ENCODE measurements around the gene RBM42. TPM values are rescaled to one million over a fixed set of nuclear protein-coding genes. Genes with fewer than 3 reads are reported as not detected.

The RBM42 gene
- total RNA-seq, 3 donors from 2014 or later = 136 to 153 (median 139) TPM

GRCh38 chr19:35637165-35637564 is 8.3 kb downstream of the RBM42 start:
- no peaks in the 10 kb centered on the region for H3K9me3 Mint-ChIP-seq
- no peak for ATAC-seq
- peaks cover 8% of the 10 kb centered on the region for H3K4me1 Mint-ChIP-seq (ENCODE audit: low read depth)
- H3K36me3 Mint-ChIP-seq (ENCODE audit: insufficient read depth) = peaks cover 20% of the 10 kb centered on the region
- H3K4me3 Mint-ChIP-seq = no peak overlapping the region
- no peak for DNase-seq
- no peaks in the 10 kb centered on the region for H3K27me3 Mint-ChIP-seq (ENCODE audit: low read depth)

- ATAC-seq = no peak
- no peaks in the 10 kb centered on the region for H3K9me3 Mint-ChIP-seq
- no peaks in the 10 kb centered on the region for H3K27me3 Mint-ChIP-seq (ENCODE audit: low read depth)
- no peak overlapping the region for H3K4me3 Mint-ChIP-seq
- DNase-seq = no peak
- H3K4me1 Mint-ChIP-seq (ENCODE audit: low read depth) = peaks cover 10% of the 10 kb centered on the region
- H3K36me3 Mint-ChIP-seq (ENCODE audit: insufficient read depth) = peaks cover 16% of the 10 kb centered on the region
Measured at GRCh38 chr19:35639321-35639639, 10.4 kb downstream of the RBM42 start.

GRCh38 chr19:35639863-35640262 is 11.0 kb downstream of the RBM42 start:
- Mint-ChIP-seq H3K4me1 (ENCODE audit: low read depth) (peaks cover 16% of the 10 kb centered on the region), H3K27me3 (ENCODE audit: low read depth) (no peaks in the 10 kb centered on the region), H3K36me3 (ENCODE audit: insufficient read depth) (peaks cover 16% of the 10 kb centered on the region), H3K4me3 (no peak overlapping the region), H3K9me3 (no peaks in the 10 kb centered on the region)
- DNase-seq = no peak
- no peak for ATAC-seq

GRCh38 chr19:35641515-35642151 is 12.8 kb downstream of the RBM42 start, which contains the start of gene ETV2:
Gene ETV2 (plus strand): TSS chr19:35641745. CDS start chr19:35642461, 716 bp downstream.
- H3K4me3 Mint-ChIP-seq = peak within 1 kb of the TSS; percentile 38
- DNase-seq (peak; percentile 47), ATAC-seq (no peak)
- H3K4me1 Mint-ChIP-seq (ENCODE audit: low read depth) = peaks cover 23% of the 10 kb centered on the region
- H3K9me3 Mint-ChIP-seq = no peaks in the 10 kb centered on the region
- no peaks in the 10 kb centered on the region for H3K27me3 Mint-ChIP-seq (ENCODE audit: low read depth)
- H3K36me3 Mint-ChIP-seq (ENCODE audit: insufficient read depth) = peaks cover 9% of the 10 kb centered on the region

GRCh38 chr19:35642312-35642711 is 13.5 kb downstream of the RBM42 start:
- H3K4me3 Mint-ChIP-seq = peak overlapping the region; percentile 37
- ATAC-seq = no peak
- no peaks in the 10 kb centered on the region for H3K27me3 Mint-ChIP-seq (ENCODE audit: low read depth)
- H3K4me1 Mint-ChIP-seq (ENCODE audit: low read depth) = peaks cover 24% of the 10 kb centered on the region
- peaks cover 3% of the 10 kb centered on the region for H3K36me3 Mint-ChIP-seq (ENCODE audit: insufficient read depth)
- no peak for DNase-seq
- H3K9me3 Mint-ChIP-seq = no peaks in the 10 kb centered on the region

GRCh38 chr19:35642798-35643254 is 14.0 kb downstream of the RBM42 start:
- H3K27me3 Mint-ChIP-seq (ENCODE audit: low read depth) = no peaks in the 10 kb centered on the region
- no peak for DNase-seq
- no peak for ATAC-seq
- peak overlapping the region; percentile 79 for H3K4me3 Mint-ChIP-seq
- peaks cover under 1% of the 10 kb centered on the region for H3K36me3 Mint-ChIP-seq (ENCODE audit: insufficient read depth)
- H3K9me3 Mint-ChIP-seq = no peaks in the 10 kb centered on the region
- peaks cover 24% of the 10 kb centered on the region for H3K4me1 Mint-ChIP-seq (ENCODE audit: low read depth)

GRCh38 chr19:35643255-35644205 is 14.7 kb downstream of the RBM42 start:
- no peaks in the 10 kb centered on the region for H3K9me3 Mint-ChIP-seq
- ATAC-seq = peak; percentile 42 to 44
- H3K4me1 Mint-ChIP-seq (ENCODE audit: low read depth) = peaks cover 28% of the 10 kb centered on the region
- H3K36me3 Mint-ChIP-seq (ENCODE audit: insufficient read depth) = peaks cover 4% of the 10 kb centered on the region
- H3K4me3 Mint-ChIP-seq = peak overlapping the region; percentile 79
- H3K27me3 Mint-ChIP-seq (ENCODE audit: low read depth) = no peaks in the 10 kb centered on the region
- DNase-seq = peak; percentile 70

- Mint-ChIP-seq H3K27me3 (ENCODE audit: low read depth) (no peaks in the 10 kb centered on the region), H3K9me3 (no peaks in the 10 kb centered on the region), H3K36me3 (ENCODE audit: insufficient read depth) (peaks cover 4% of the 10 kb centered on the region), H3K4me1 (ENCODE audit: low read depth) (peaks cover 35% of the 10 kb centered on the region), H3K4me3 (peak overlapping the region; percentile 79)
- DNase-seq = peak; percentile 89
- peak; percentile 83 to 85 for ATAC-seq
Measured at GRCh38 chr19:35644206-35644986, 15.6 kb downstream of the RBM42 start.

GRCh38 chr19:35644987-35645679 is 16.3 kb downstream of the RBM42 start:
- H3K9me3 Mint-ChIP-seq = no peaks in the 10 kb centered on the region
- peak; percentile 75 for DNase-seq
- H3K36me3 Mint-ChIP-seq (ENCODE audit: insufficient read depth) = peaks cover 4% of the 10 kb centered on the region
- peaks cover 37% of the 10 kb centered on the region for H3K4me1 Mint-ChIP-seq (ENCODE audit: low read depth)
- peak; percentile 17 to 20 for ATAC-seq
- H3K4me3 Mint-ChIP-seq = peak overlapping the region; percentile 79
- H3K27me3 Mint-ChIP-seq (ENCODE audit: low read depth) = no peaks in the 10 kb centered on the region

- H3K36me3 Mint-ChIP-seq (ENCODE audit: insufficient read depth) = peaks cover 4% of the 10 kb centered on the region
- H3K4me1 Mint-ChIP-seq (ENCODE audit: low read depth) = peaks cover 44% of the 10 kb centered on the region
- H3K4me3 Mint-ChIP-seq = peak overlapping the region; percentile 11
- no peaks in the 10 kb centered on the region for H3K27me3 Mint-ChIP-seq (ENCODE audit: low read depth)
- ATAC-seq = no peak
- H3K9me3 Mint-ChIP-seq = no peaks in the 10 kb centered on the region
- DNase-seq = no peak
Measured at GRCh38 chr19:35645680-35646511, 17.1 kb downstream of the RBM42 start.

- H3K4me3 Mint-ChIP-seq = peak within 1 kb of the TSS; percentile 99
- peak; percentile 85 for DNase-seq
- peak; percentile 73 to 78 for ATAC-seq
- no peaks in the 10 kb centered on the region for H3K9me3 Mint-ChIP-seq
- peaks cover 4% of the 10 kb centered on the region for H3K36me3 Mint-ChIP-seq (ENCODE audit: insufficient read depth)
- H3K27me3 Mint-ChIP-seq (ENCODE audit: low read depth) = no peaks in the 10 kb centered on the region
- H3K4me1 Mint-ChIP-seq (ENCODE audit: low read depth) = peaks cover 43% of the 10 kb centered on the region
Measured at GRCh38 chr19:35648017-35648961, 19.5 kb downstream of the RBM42 start, which contains the start of gene COX6B1. Gene COX6B1 (plus strand): TSS chr19:35648323. CDS start chr19:35651244, 2,921 bp downstream.

GRCh38 chr19:35650581-35650980 is 21.7 kb downstream of the RBM42 start:
- ATAC-seq (no peak), DNase-seq (no peak)
- peaks cover 17% of the 10 kb centered on the region for H3K36me3 Mint-ChIP-seq (ENCODE audit: insufficient read depth)
- no peaks in the 10 kb centered on the region for H3K27me3 Mint-ChIP-seq (ENCODE audit: low read depth)
- no peak overlapping the region for H3K4me3 Mint-ChIP-seq
- H3K4me1 Mint-ChIP-seq (ENCODE audit: low read depth) = peaks cover 34% of the 10 kb centered on the region
- H3K9me3 Mint-ChIP-seq = no peaks in the 10 kb centered on the region

All from activated T-cell treated with anti-CD3 and anti-CD28 coated beads, Interleukin-2, amount 50 U/mL, for 4 hours (primary cell).